A673 (cell line): Measurements from ENCODE around the gene STRBP. TPM values are rescaled to one million over a fixed set of nuclear protein-coding genes. Genes with fewer than 3 reads are reported as not detected.

Experiments used
- BruUV-seq: library from RNA; stranded (reverse); fragments of 400-500 nt; replicated peaks from 2 replicates; lab custom pipeline; 2021; lab: Mats Ljungman, UMichigan
- CTCF ChIA-PET: fragments of 300-600 bp; sonication (Branson Sonifier 250); formaldehyde crosslinking; loops from one replicate; lab custom pipeline; 2022; ENCODE audit warnings: antibody characterized with exemption; lab: Charles Lee
- POLR2A ChIA-PET: fragments of 300-600 bp; sonication (Branson Sonifier 250); formaldehyde crosslinking; loops from one replicate; lab custom pipeline; 2022; ENCODE audit warnings: antibody characterized with exemption; ENCODE audit not compliant: low non-redundant PET; lab: Charles Lee
- DNase-seq: peaks from one replicate; pipeline ENCODE4 v3.0.0-alpha.2; 2015; ENCODE audit warnings: low spot score
- H3K27ac ChIP-seq: fragments of 200-600 bp; sonication (generic); 2 replicates; pipeline ENCODE4 v1.5.1; 2016; ENCODE audit warnings: mixed run types, low read depth, mild to moderate bottlenecking, mixed read lengths, antibody characterized with exemption, low read length; ENCODE audit not compliant: poor library complexity, severe bottlenecking
- H3K27me3 ChIP-seq: fragments of 200-600 bp; sonication (generic); replicated peaks from 2 replicates; pipeline ENCODE4 v1.6.1; 2017; ENCODE audit warnings: mixed run types, low read depth, mild to moderate bottlenecking, mixed read lengths, antibody characterized with exemption, low read length; ENCODE audit not compliant: insufficient read depth, poor library complexity
- H3K36me3 ChIP-seq: fragments of 200-600 bp; sonication (generic); 2 replicates; pipeline ENCODE4 v1.6.1; 2016; ENCODE audit warnings: mixed run types, mild to moderate bottlenecking, mixed read lengths, antibody characterized with exemption, low read length; ENCODE audit not compliant: insufficient read depth, poor library complexity, severe bottlenecking
- H3K4me1 ChIP-seq: fragments of 200-600 bp; sonication (generic); 2 replicates; pipeline ENCODE4 v1.6.1; 2017; ENCODE audit warnings: mixed run types, mild to moderate bottlenecking, mixed read lengths, antibody characterized with exemption, low read length; ENCODE audit not compliant: insufficient read depth, poor library complexity, severe bottlenecking
- H3K4me3 ChIP-seq: fragments of 200-600 bp; sonication (generic); 2 replicates; pipeline ENCODE4 v1.5.1; 2016; ENCODE audit warnings: low read depth, mixed run types, mild to moderate bottlenecking, mixed read lengths, low read length; ENCODE audit not compliant: poor library complexity, severe bottlenecking
- H3K9me3 ChIP-seq: fragments of 200-600 bp; sonication (generic); 2 replicates; pipeline ENCODE4 v1.6.1; 2016; ENCODE audit warnings: mixed run types, low read depth, mild to moderate bottlenecking, mixed read lengths, antibody characterized with exemption, low read length; ENCODE audit not compliant: poor library complexity, severe bottlenecking
- CTCF ChIP-seq: fragments of 300-800, 200-600 bp; sonication (generic); conservative IDR thresholded peaks from 2 replicates; pipeline ENCODE4 v1.5.1; 2017; ENCODE audit warnings: low read depth, mild to moderate bottlenecking, antibody characterized with exemption, low read length, moderate library complexity, mixed read lengths
- EZH2 ChIP-seq: fragments of 200-600 bp; sonication (generic); IDR thresholded peaks from 2 replicates; pipeline ENCODE4 v1.6.1; 2017; ENCODE audit warnings: borderline replicate concordance, low read depth, mild to moderate bottlenecking, mixed read lengths, antibody characterized with exemption, low read length; ENCODE audit not compliant: poor library complexity, severe bottlenecking
- intact Hi-C: fragments of 100-400 bp; cut with micrococcal nuclease; formaldehyde crosslinking; loops from one replicate; pipeline ENCODE4 v1.10.0; 2022; ENCODE audit not compliant: unreplicated experiment
- total RNA-seq: library from RNA; stranded (reverse); gene quantifications from 2 replicates; pipeline ENCODE4 v1.2.3, GENCODE V29; 2021

The STRBP gene
- total RNA-seq, 1 experiment from 2014 or later, result 79.4 TPM

DNA sequence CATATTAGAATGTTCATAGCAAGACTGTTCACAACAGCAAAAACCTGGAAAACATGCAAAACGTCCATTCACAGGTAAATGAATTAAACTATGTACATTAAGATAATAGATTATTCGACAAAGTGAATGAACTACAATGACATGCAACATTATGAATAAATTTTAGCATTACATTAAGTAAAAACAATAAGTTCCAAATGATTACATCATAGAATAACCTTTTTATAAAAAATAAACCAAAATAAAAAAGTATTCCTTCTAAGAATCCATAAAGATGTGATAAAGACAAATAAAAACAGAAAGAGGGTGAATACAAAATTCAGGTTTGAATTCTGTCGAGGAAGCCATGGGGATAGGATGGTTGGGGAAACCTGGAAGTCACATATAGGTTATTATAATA, 57.3 kb downstream of the STRBP start:
- no peak for DNase-seq
- Histone ChIP-seq H3K4me3 (no peak overlapping the region), H3K27ac (no peak overlapping the region), H3K36me3 (no peaks in the 10 kb centered on the region), H3K27me3 (no peaks in the 10 kb centered on the region), H3K9me3 (no peaks in the 10 kb centered on the region), H3K4me1 (no peaks in the 10 kb centered on the region)
- POLR2A ChIA-PET, result no interaction called here
- CTCF ChIA-PET, result no interaction called here
- intact Hi-C loops, result no loop called here
- TF ChIP-seq CTCF, result no peak
- no peak for TF ChIP-seq EZH2
- BruUV-seq, result no TSS peak

- no TSS peak for BruUV-seq
- TF ChIP-seq EZH2 (no peak), CTCF (no peak)
- Histone ChIP-seq H3K4me1 (no peaks in the 10 kb centered on the region), H3K27ac (no peak overlapping the region), H3K36me3 (no peaks in the 10 kb centered on the region), H3K27me3 (no peaks in the 10 kb centered on the region), H3K4me3 (no peak overlapping the region), H3K9me3 (no peaks in the 10 kb centered on the region)
- intact Hi-C loops, result no loop called here
- CTCF ChIA-PET, result no interaction called here
- POLR2A ChIA-PET, result no interaction called here
- no peak for DNase-seq
Observed at GRCh38 chr9:123208626-123209174, 59.7 kb downstream of the STRBP start.

GRCh38 chr9:123206065-123206464, 62.3 kb downstream of the STRBP start:
- intact Hi-C loops, result no loop called here
- no peak overlapping the region for H3K4me3 ChIP-seq
- POLR2A ChIA-PET, result no interaction called here
- peaks cover 4% of the 10 kb centered on the region for H3K36me3 ChIP-seq
- H3K27me3 ChIP-seq, result no peaks in the 10 kb centered on the region
- no peak overlapping the region for H3K27ac ChIP-seq
- no peaks in the 10 kb centered on the region for H3K9me3 ChIP-seq
- no peaks in the 10 kb centered on the region for H3K4me1 ChIP-seq
- BruUV-seq, result no TSS peak
- no peak for TF ChIP-seq CTCF
- no peak for TF ChIP-seq EZH2
- CTCF ChIA-PET, result no interaction called here
- no peak for DNase-seq
